Upper lobe of left lung (tissue), 4 donors: ENCODE results near the gene XPNPEP1.

ENCODE experiments used
- CTCF ChIP-seq, 6 experiments: fragments of 450-650 bp in 4 of 6; fragments of 200-600 bp in 2 of 6; sonication (generic) in 2 of 6; IDR thresholded peaks; one replicate each; pipeline ENCODE4 v1.5.1; 2016 to 2019; ENCODE audit warnings: antibody characterized with exemption in 6 of 6
- POLR2A ChIP-seq, 4 donors: fragments of 450-650 bp; IDR thresholded peaks; one replicate each; pipeline ENCODE4 v1.5.1; 2016 to 2017; ENCODE audit warnings: antibody characterized with exemption in 4 of 4, mild to moderate bottlenecking in 2 of 4
- POLR2AphosphoS5 ChIP-seq, 2 donors: sonication (generic); formaldehyde crosslinking; IDR thresholded peaks; one replicate each; pipeline ENCODE4 v1.5.1; 2017; ENCODE audit warnings: antibody characterized with exemption in 2 of 2

- no peak for TF ChIP-seq CTCF (IDR thresholded peaks at IDR 0.05)
- TF ChIP-seq POLR2A (IDR thresholded peaks at IDR 0.05), result no peak
- TF ChIP-seq POLR2AphosphoS5 (IDR thresholded peaks at IDR 0.05), result no peak
These were observed 29.2 kb upstream of the XPNPEP1 start for GRCh38 chr10:109952526-109952925.
